H1 (cell line): ENCODE measurements around the gene FASTK. TPM values are rescaled to one million over a fixed set of nuclear protein-coding genes. Genes with fewer than 3 reads are reported as not detected.

Experiments
- CTCF ChIA-PET: fragments of 300-600 bp; sonication (Branson Sonifier 250); formaldehyde crosslinking; loops from one replicate; lab custom pipeline; 2021; ENCODE audit not compliant: partially characterized antibody; lab: Charles Lee
- POLR2A ChIA-PET: fragments of 300-600 bp; sonication (Branson Sonifier 250); formaldehyde crosslinking; loops from one replicate; lab custom pipeline; 2021; ENCODE audit warnings: inconsistent platforms; ENCODE audit not compliant: partially characterized antibody; lab: Charles Lee
- DNase-seq, 2 experiments: peaks; one replicate each; pipeline versions ENCODE4 v3.0.0 to v3.0.0-alpha.2; 2010 to 2022; ENCODE audit warnings: low spot score in 2 of 2, low read depth in 1 of 2, mixed read lengths in 1 of 2
- FAIRE-seq: peaks from 2 replicates; lab custom pipeline; 2011; peaks lifted over from hg19 to GRCh38; lab: Jason Lieb, UNC
- H2AFZ ChIP-seq: 2 replicates; pipeline ENCODE4 v1.8.1; 2012; ENCODE audit warnings: low read length, inconsistent platforms
- H2AK5ac ChIP-seq: 2 replicates; pipeline ENCODE4 v1.6.1; 2013; ENCODE audit warnings: low read depth, low read length
- H2BK120ac ChIP-seq: replicated peaks from 2 replicates; pipeline ENCODE3; 2013; ENCODE audit warnings: low read depth, low read length, inconsistent platforms
- H2BK12ac ChIP-seq: 2 replicates; pipeline ENCODE4 v1.6.1; 2013; ENCODE audit warnings: low read depth, low read length
- H2BK15ac ChIP-seq: 2 replicates; pipeline ENCODE4 v1.6.1; 2013; ENCODE audit warnings: low read length
- H2BK20ac ChIP-seq: 2 replicates; pipeline ENCODE4 v1.6.1; 2013; ENCODE audit warnings: low read length
- H2BK5ac ChIP-seq: 2 replicates; pipeline ENCODE4 v1.6.1; 2013; ENCODE audit warnings: low read depth, low read length
- H3K14ac ChIP-seq: 2 replicates; pipeline ENCODE4 v1.6.1; 2013; ENCODE audit warnings: inconsistent platforms; ENCODE audit not compliant: insufficient read length
- H3K18ac ChIP-seq: 2 replicates; pipeline ENCODE4 v1.6.1; 2013; ENCODE audit warnings: low read length; ENCODE audit errors: extremely low read depth
- H3K23ac ChIP-seq: 2 replicates; pipeline ENCODE4 v1.6.1; 2013; ENCODE audit warnings: inconsistent platforms; ENCODE audit not compliant: insufficient read length
- H3K23me2 ChIP-seq: 2 replicates; pipeline ENCODE4 v1.6.1; 2013; ENCODE audit warnings: low read depth, low read length
- H3K27ac ChIP-seq: 2 replicates; pipeline ENCODE4 v1.6.1; 2011; ENCODE audit warnings: low read depth, low read length, inconsistent platforms
- H3K27me3 ChIP-seq, 4 experiments: replicated peaks in 1 of 4; 1 replicate in 1 of 4; 2 replicates in 3 of 4; pipeline versions ENCODE4 v1.6.1 to v1.8.1; 2011 to 2013; ENCODE audit warnings: low read length in 3 of 4, mild to moderate bottlenecking in 3 of 4, inconsistent platforms in 2 of 4, mixed read lengths in 2 of 4, moderate library complexity in 1 of 4; ENCODE audit not compliant: control insufficient read depth in 3 of 4, insufficient read depth in 3 of 4; ENCODE audit errors: extremely low read depth in 1 of 4
- H3K36me3 ChIP-seq, 4 experiments: 2 replicates each; pipeline versions ENCODE4 v1.6.1 to v1.8.1; 2011 to 2013; ENCODE audit warnings: mild to moderate bottlenecking in 4 of 4, low read length in 3 of 4, moderate library complexity in 2 of 4, control low read depth in 1 of 4, inconsistent platforms in 1 of 4; ENCODE audit not compliant: insufficient read depth in 4 of 4, control insufficient read depth in 2 of 4
- H3K4ac ChIP-seq: replicated peaks from 2 replicates; pipeline ENCODE3; 2013; ENCODE audit warnings: low read length, low read depth, mixed read lengths, inconsistent platforms; ENCODE audit not compliant: insufficient read length
- H3K4me1 ChIP-seq, 4 experiments: replicated peaks in 1 of 4; 1 replicate in 1 of 4; 2 replicates in 3 of 4; pipeline versions ENCODE4 v1.6.1 to v1.8.1; 2011 to 2013; ENCODE audit warnings: low read length in 3 of 4, inconsistent platforms in 2 of 4, mixed read lengths in 1 of 4; ENCODE audit not compliant: insufficient read depth in 4 of 4, control insufficient read depth in 3 of 4
- H3K4me2 ChIP-seq, 2 experiments: 2 replicates each; pipeline versions ENCODE4 v1.6.1 to v1.8.1; 2011 to 2013; ENCODE audit warnings: low read depth in 2 of 2, low read length in 2 of 2, control low read depth in 1 of 2, inconsistent platforms in 1 of 2, mild to moderate bottlenecking in 1 of 2; ENCODE audit not compliant: insufficient read depth in 1 of 2
- H3K4me3 ChIP-seq, 4 experiments: fragments of 200-600, 300-600 bp in 1 of 4; sonication (generic), shearing (Covaris generic), sonication (Bioruptor Twin) in 1 of 4; 2 replicates each; pipeline versions ENCODE4 v1.5.1 to v1.8.1; 2011 to 2016; ENCODE audit warnings: low read length in 4 of 4, low read depth in 3 of 4, control low read depth in 2 of 4, inconsistent platforms in 2 of 4, mild to moderate bottlenecking in 2 of 4, mixed read lengths in 1 of 4, moderate library complexity in 1 of 4; ENCODE audit not compliant: insufficient read depth in 2 of 4; ENCODE audit errors: extremely low read depth in 1 of 4
- H3K56ac ChIP-seq: replicated peaks from 2 replicates; pipeline ENCODE3; 2013; ENCODE audit warnings: low read depth, mild to moderate bottlenecking, mixed read lengths, low read length, inconsistent platforms; ENCODE audit not compliant: insufficient read length
- H3K79me1 ChIP-seq: 2 replicates; pipeline ENCODE4 v1.6.1; 2013; ENCODE audit warnings: low read depth, low read length, control low read depth
- H3K79me2 ChIP-seq, 2 experiments: 2 replicates each; pipeline versions ENCODE4 v1.6.1 to v1.8.1; 2012 to 2013; ENCODE audit warnings: low read length in 2 of 2, mild to moderate bottlenecking in 2 of 2, inconsistent platforms in 1 of 2; ENCODE audit not compliant: insufficient read depth in 2 of 2, control insufficient read depth in 1 of 2
- H3K9ac ChIP-seq, 4 experiments: replicated peaks in 1 of 4; 1 replicate in 1 of 4; 2 replicates in 3 of 4; pipeline versions ENCODE4 v1.6.1 to v1.8.1; 2011 to 2013; ENCODE audit warnings: low read depth in 3 of 4, low read length in 3 of 4, control low read depth in 2 of 4, mild to moderate bottlenecking in 2 of 4, moderate library complexity in 2 of 4, inconsistent platforms in 1 of 4; ENCODE audit errors: extremely low read depth in 1 of 4
- H3K9me3 ChIP-seq, 2 experiments: 2 replicates each; pipeline versions ENCODE4 v1.6.1 to v1.8.1; 2012 to 2013; ENCODE audit warnings: mild to moderate bottlenecking in 2 of 2, moderate library complexity in 2 of 2, control low read depth in 1 of 2, inconsistent platforms in 1 of 2, low read depth in 1 of 2, low read length in 1 of 2, mixed read lengths in 1 of 2; ENCODE audit not compliant: insufficient read depth in 2 of 2
- H4K20me1 ChIP-seq, 2 experiments: replicated peaks in 1 of 2; 2 replicates each; pipeline versions ENCODE3 to v1.8.1; 2011 to 2013; ENCODE audit warnings: inconsistent platforms in 2 of 2, low read length in 2 of 2, mild to moderate bottlenecking in 1 of 2; ENCODE audit not compliant: insufficient read depth in 2 of 2, control insufficient read depth in 1 of 2
- H4K5ac ChIP-seq: 2 replicates; pipeline ENCODE4 v1.6.1; 2013; ENCODE audit warnings: low read length, low read depth, mixed read lengths, inconsistent platforms; ENCODE audit not compliant: insufficient read length
- H4K8ac ChIP-seq: 2 replicates; pipeline ENCODE4 v1.8.0; 2013; ENCODE audit warnings: mild to moderate bottlenecking, moderate library complexity, low read length, inconsistent platforms; ENCODE audit not compliant: insufficient read depth; ENCODE audit errors: extremely low read depth
- H4K91ac ChIP-seq: replicated peaks from 2 replicates; pipeline ENCODE3; 2013; ENCODE audit warnings: low read length, mixed read lengths, inconsistent platforms; ENCODE audit not compliant: insufficient read length
- MAX ChIP-seq: IDR thresholded peaks from 2 replicates; pipeline ENCODE4 v1.6.1; 2012; ENCODE audit warnings: inconsistent platforms
- SIN3A ChIP-seq, 2 experiments: IDR thresholded peaks in 1 of 2; conservative IDR thresholded peaks in 1 of 2; 2 replicates each; pipeline ENCODE4 v1.6.1; 2011 to 2012; ENCODE audit warnings: low read length in 2 of 2, improper control_type of control experiment in 1 of 2, low read depth in 1 of 2, mild to moderate bottlenecking in 1 of 2
- WGBS, 2 experiments: shearing (Covaris generic) in 1 of 2; methylation state at CpG; one replicate each; pipeline versions ENCODE4 v1.1.6 to v1.1.7; 2013 to 2015; ENCODE audit warnings: low lambda C conversion rate in 2 of 2, mixed read lengths in 2 of 2, inconsistent platforms in 1 of 2, low coverage in 1 of 2, missing lambda C conversion rate in 1 of 2; ENCODE audit not compliant: insufficient replicate concordance in 2 of 2, insufficient coverage in 1 of 2, insufficient read length in 1 of 2; ENCODE audit errors: extremely low coverage in 1 of 2, missing lambda C conversion rate in 1 of 2; 5-methylcytosine and 5-hydroxymethylcytosine counted together
- polyA plus RNA-seq, 7 experiments: library from polyadenylated mRNA; depleted of rRNA in 3 of 7; stranded (reverse) in 5 of 7; unstranded in 2 of 7; fragments of >200 nt in 5 of 7; fragments of 200-250 nt in 2 of 7; gene quantifications; 1 replicate in 5 of 7; 2 replicates in 1 of 7; 4 replicates in 1 of 7; pipeline versions ENCODE4 v1.2.1 to v1.2.3, GENCODE V29; 2011 to 2013; ENCODE audit warnings: missing spikeins in 2 of 7, mixed read lengths in 2 of 7
- total RNA-seq: library from RNA; stranded (reverse); fragmentation: NEBNext Ultra II Directional; extraction: Animal tissue kit (Norgen Biotek cat#: 25700); gene quantifications from 2 replicates; pipeline ENCODE4 v1.2.1, GENCODE V29; 2021

FASTK gene
- total and polyA plus RNA-seq, 2 of the 8 experiments (the other 6 are each of a cell fraction or from before 2014, with no cell fraction given), result 39.4 to 84.0 TPM

GRCh38 chr7:151082141-151083070 is 1.8 kb upstream of the FASTK start:
- Histone ChIP-seq H3K23me2 (peaks cover 32% of the 10 kb centered on the region), H3K9me3 (no peaks in the 10 kb centered on the region), H3K79me2 (peaks cover 0 to 11% of the 10 kb centered on the region in 2 experiments; a peak in 1 of 4 replicates), H3K36me3 (no peaks in the 10 kb centered on the region), H2AFZ (no peak overlapping the region), H3K23ac (no peak overlapping the region), H2AK5ac (no peak overlapping the region; the same call in 1 of the 2 replicates), H3K56ac (no peak overlapping the region), H3K27me3 (peaks cover 0 to 12% (median 8%) of the 10 kb centered on the region in 4 experiments; a peak in 5 of 7 replicates), H4K20me1 (peaks cover 16 to 18% of the 10 kb centered on the region in 2 experiments), H3K4me2 (peak overlapping the region; percentile 90 to 95), H4K91ac (no peak overlapping the region), H3K79me1 (peaks cover 12% of the 10 kb centered on the region), H2BK5ac (no peak overlapping the region), H4K8ac (peak overlapping the region; percentile 15; the same call in 1 of the 2 replicates), H3K4ac (no peak overlapping the region), H3K4me3 (peak overlapping the region; percentile 48 to 85 (median 68)), H2BK15ac (no peak overlapping the region), H2BK12ac (no peak overlapping the region), H3K9ac (no peak overlapping the region), H4K5ac (no peak overlapping the region), H2BK20ac (no peak overlapping the region), H2BK120ac (no peak overlapping the region), H3K4me1 (peaks cover 3 to 43% (median 23%) of the 10 kb centered on the region in 4 experiments), H3K14ac (no peak overlapping the region), H3K27ac (no peak overlapping the region), H3K18ac (no peak overlapping the region)
- POLR2A ChIA-PET, result interaction anchor here (0.5 to 2.5 kb wide), 10 partner anchors 16 to 673 kb away, joined by 3 to 17 read pairs (median 4); partner anchors contain the start of gene SLC4A2
- FAIRE-seq (no peak), DNase-seq (no peak)
- no peak for TF ChIP-seq SIN3A (conservative IDR thresholded peaks at IDR 0.05 in 1 of 2, IDR thresholded peaks at IDR 0.05 in 1 of 2; ENCODE audit: low read depth in 1 of 2, low read length in 2 of 2)
- TF ChIP-seq MAX, result 0 out of 2 replicates have a peak, but pooled peaks have one; percentile 18
- CTCF ChIA-PET, result interaction anchor here (0.9 to 15.1 kb wide), 4 partner anchors 22 to 206 kb away, joined by 3 to 448 read pairs (median 11); no protein-coding TSS in a partner anchor
- WGBS, 2 experiments, result 77% methylated on average over 31 of the region's 42 CpGs; no CpG with 5 or more reads in 1 of the 2 experiments
